Mesendoderm (in vitro differentiated cells): ENCODE results near the gene PAH.
A peak's percentile ranks its signal among the peaks of the same experiment; 100 is the strongest.

Source experiments
- DNase-seq: peaks from one replicate; pipeline ENCODE4 v3.0.0; 2013
- H2AK5ac ChIP-seq: 2 replicates; pipeline ENCODE4 v1.6.1; 2013; ENCODE audit warnings: low read length, inconsistent platforms
- H2BK120ac ChIP-seq: 2 replicates; pipeline ENCODE4 v1.6.1; 2013; ENCODE audit warnings: low read depth, mild to moderate bottlenecking, low read length, moderate library complexity, mixed read lengths
- H2BK15ac ChIP-seq: replicated peaks from 2 replicates; pipeline ENCODE4 v1.6.1; 2013; ENCODE audit warnings: low read depth, mild to moderate bottlenecking, moderate library complexity
- H2BK5ac ChIP-seq: 2 replicates; pipeline ENCODE4 v1.6.1; 2013; ENCODE audit warnings: low read length, inconsistent platforms
- H3K18ac ChIP-seq: 2 replicates; pipeline ENCODE4 v1.6.1; 2013; ENCODE audit warnings: mild to moderate bottlenecking, low read length, mixed read lengths
- H3K23ac ChIP-seq: one replicate; pipeline ENCODE4 v1.6.1; 2013; ENCODE audit warnings: low read length
- H3K27ac ChIP-seq: 2 replicates; pipeline ENCODE4 v1.5.1; 2013; ENCODE audit warnings: low read depth, mild to moderate bottlenecking, inconsistent platforms, low read length, moderate library complexity
- H3K27me3 ChIP-seq: 2 replicates; pipeline ENCODE4 v1.6.1; 2013; ENCODE audit warnings: low read length, control low read depth, mild to moderate bottlenecking, inconsistent platforms; ENCODE audit not compliant: insufficient read depth, poor library complexity
- H3K36me3 ChIP-seq: 2 replicates; pipeline ENCODE4 v1.6.1; 2013; ENCODE audit warnings: low read length, inconsistent platforms; ENCODE audit not compliant: control insufficient read depth, insufficient read depth
- H3K4ac ChIP-seq: one replicate; pipeline ENCODE4 v1.6.1; 2013; ENCODE audit warnings: low read depth, mild to moderate bottlenecking, low read length, moderate library complexity
- H3K4me1 ChIP-seq: 2 replicates; pipeline ENCODE4 v1.6.1; 2013; ENCODE audit warnings: low read depth, low read length, inconsistent platforms; ENCODE audit not compliant: control insufficient read depth
- H3K4me2 ChIP-seq: 2 replicates; pipeline ENCODE4 v1.6.1; 2013; ENCODE audit warnings: low read length
- H3K4me3 ChIP-seq: 2 replicates; pipeline ENCODE4 v1.5.1; 2013; ENCODE audit warnings: mild to moderate bottlenecking, low read length
- H3K56ac ChIP-seq: one replicate; pipeline ENCODE4 v1.6.1; 2013; ENCODE audit warnings: low read length
- H3K79me1 ChIP-seq: 2 replicates; pipeline ENCODE4 v1.6.1; 2013; ENCODE audit warnings: low read length, inconsistent platforms
- H3K79me2 ChIP-seq: 2 replicates; pipeline ENCODE4 v1.6.1; 2013; ENCODE audit warnings: mild to moderate bottlenecking, low read length; ENCODE audit not compliant: control insufficient read depth, insufficient read depth
- H3K9ac ChIP-seq: 2 replicates; pipeline ENCODE4 v1.6.1; 2013; ENCODE audit warnings: low read length, inconsistent platforms
- H4K5ac ChIP-seq: one replicate; pipeline ENCODE4 v1.6.1; 2013; ENCODE audit warnings: low read length
- H4K8ac ChIP-seq: one replicate; pipeline ENCODE4 v1.6.1; 2013; ENCODE audit warnings: low read depth, mild to moderate bottlenecking, control low read depth, low read length, moderate library complexity
- WGBS: extraction: QIAGEN DNeasy Blood & Tissue Kit; methylation state at CpG from one replicate; pipeline ENCODE4 v1.1.7; 2013; ENCODE audit warnings: low lambda C conversion rate, missing lambda C conversion rate; ENCODE audit not compliant: insufficient coverage; ENCODE audit errors: extremely low coverage; 5-methylcytosine and 5-hydroxymethylcytosine counted together

The PAH gene

DNA sequence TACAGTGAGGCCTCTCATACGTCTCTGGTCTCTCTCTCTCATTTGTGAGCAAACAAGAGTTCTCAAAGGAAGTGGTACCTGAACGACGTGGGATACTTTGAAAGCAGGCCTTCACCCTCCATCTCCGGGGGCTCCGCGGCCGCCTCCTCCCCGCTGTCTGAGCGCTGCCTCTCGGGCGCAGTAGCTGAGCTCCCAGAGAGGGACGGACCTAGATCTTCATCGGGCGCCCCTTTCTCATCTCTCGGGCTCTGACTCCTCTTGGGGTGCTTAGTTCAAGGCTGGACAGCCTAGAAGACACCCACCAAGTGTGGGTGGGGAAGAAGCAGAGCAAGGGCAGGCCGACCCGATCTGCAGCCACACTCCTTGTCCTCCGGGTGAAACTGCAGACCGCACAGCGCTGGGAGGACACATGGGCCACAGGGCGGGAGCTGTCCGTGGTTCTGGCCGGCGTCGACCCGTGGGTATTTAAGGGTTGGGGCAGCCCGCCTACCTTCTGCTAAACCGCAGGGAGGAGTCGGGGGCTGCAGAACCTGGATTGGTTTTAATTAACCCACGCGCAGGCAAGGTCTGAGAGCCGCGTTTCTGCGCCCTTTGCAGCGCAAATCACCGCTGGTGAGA lies 92.7 kb downstream of the PAH start:
- Histone ChIP-seq H3K27me3 (peaks cover 11% of the 10 kb centered on the region), H3K4me3 (no peak overlapping the region)
- WGBS, result no CpG with 5 or more reads among the region's 36 CpGs

DNA sequence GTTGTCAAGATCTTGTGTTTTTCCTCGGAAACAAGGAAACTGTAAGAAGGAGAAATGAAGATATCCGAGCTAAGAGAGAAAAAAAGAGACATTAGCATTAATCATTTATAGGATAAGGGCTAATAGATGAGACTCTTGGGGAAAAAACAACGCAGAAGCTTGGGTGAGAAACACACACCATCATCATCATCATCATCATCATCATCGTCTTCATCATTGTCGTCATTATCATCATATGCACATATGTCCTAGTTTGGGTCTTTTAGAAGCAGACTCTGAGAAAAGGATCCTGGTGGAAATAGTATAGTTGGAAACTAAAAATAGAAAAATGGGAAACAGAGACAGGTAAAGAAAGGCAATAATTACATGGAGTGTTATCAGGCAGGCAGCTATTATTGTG lies 95.9 kb downstream of the PAH start:
- no peak overlapping the region for H3K4me3 ChIP-seq
- H3K18ac ChIP-seq, result no peak overlapping the region
- no peaks in the 10 kb centered on the region for H3K36me3 ChIP-seq
- H4K5ac ChIP-seq, result no peak overlapping the region
- no CpG with 5 or more reads among the region's 5 CpGs for WGBS
- H3K27ac ChIP-seq, result no peak overlapping the region
- no peak overlapping the region for H3K56ac ChIP-seq
- no peak overlapping the region for H3K4me2 ChIP-seq
- H3K4ac ChIP-seq, result no peak overlapping the region
- no peak overlapping the region for H3K9ac ChIP-seq
- H2BK5ac ChIP-seq, result no peak overlapping the region
- no peaks in the 10 kb centered on the region for H3K4me1 ChIP-seq
- H3K23ac ChIP-seq, result no peak overlapping the region
- no peaks in the 10 kb centered on the region for H3K79me2 ChIP-seq
- no peak for DNase-seq
- H3K79me1 ChIP-seq, result no peaks in the 10 kb centered on the region
- H4K8ac ChIP-seq, result no peak overlapping the region
- no peak overlapping the region for H2BK15ac ChIP-seq
- H2AK5ac ChIP-seq, result no peak overlapping the region
- H2BK120ac ChIP-seq, result no peak overlapping the region
- peaks cover 11% of the 10 kb centered on the region for H3K27me3 ChIP-seq

More for the DNA sequence above, 92.7 kb downstream of the PAH start:
- Histone ChIP-seq H3K4ac (no peak overlapping the region), H3K4me1 (no peaks in the 10 kb centered on the region), H2BK120ac (no peak overlapping the region), H3K18ac (no peak overlapping the region), H3K27ac (no peak overlapping the region), H3K4me2 (peak overlapping the region; percentile 38), H2AK5ac (no peak overlapping the region), H4K8ac (no peak overlapping the region), H3K79me2 (no peaks in the 10 kb centered on the region), H2BK15ac (no peak overlapping the region), H3K79me1 (no peaks in the 10 kb centered on the region), H2BK5ac (no peak overlapping the region), H3K23ac (no peak overlapping the region), H3K56ac (no peak overlapping the region), H3K36me3 (no peaks in the 10 kb centered on the region), H3K9ac (no peak overlapping the region), H4K5ac (no peak overlapping the region)
- peak; percentile 89 for DNase-seq

DNA sequence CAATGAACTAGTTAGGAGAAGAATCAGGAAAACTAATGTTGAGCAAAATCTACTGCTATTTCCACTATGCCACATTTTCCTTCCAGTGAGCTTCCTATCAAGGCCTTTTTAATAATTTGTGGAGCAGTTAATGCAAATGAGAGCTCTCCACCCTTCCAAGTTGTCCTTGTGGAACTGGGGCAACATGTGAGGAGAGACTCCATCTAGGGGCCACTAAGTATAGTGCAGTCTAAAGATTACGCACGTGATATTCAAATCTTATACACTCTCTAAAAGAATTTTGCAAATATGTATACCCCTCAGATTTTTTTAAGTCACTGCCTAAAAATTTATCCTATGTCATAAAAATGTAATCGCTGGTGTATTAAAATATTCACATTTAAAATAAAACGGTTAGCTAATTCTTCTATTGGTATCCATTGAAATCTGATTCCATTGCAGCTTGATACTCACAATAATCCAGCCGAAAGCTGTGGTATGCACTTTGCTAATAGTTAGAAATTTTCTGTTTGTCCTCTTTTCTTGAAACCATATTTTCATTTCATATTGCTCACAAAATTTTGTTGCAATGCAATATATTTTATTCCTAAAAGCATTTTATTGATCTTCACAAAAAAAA lies 100.1 kb downstream of the PAH start:
- H2BK15ac ChIP-seq, result no peak overlapping the region

GRCh38 chr12:102814691-102815367 lies 102.2 kb downstream of the PAH start:
- Histone ChIP-seq H3K27ac (no peak overlapping the region), H3K4ac (no peak overlapping the region), H3K4me3 (no peak overlapping the region), H3K23ac (no peak overlapping the region), H2BK5ac (no peak overlapping the region), H3K56ac (no peak overlapping the region), H3K36me3 (no peaks in the 10 kb centered on the region), H4K8ac (no peak overlapping the region), H2BK15ac (no peak overlapping the region), H3K79me2 (no peaks in the 10 kb centered on the region), H3K27me3 (no peaks in the 10 kb centered on the region), H3K18ac (no peak overlapping the region), H4K5ac (no peak overlapping the region), H2AK5ac (no peak overlapping the region), H3K4me2 (no peak overlapping the region), H2BK120ac (no peak overlapping the region), H3K79me1 (no peaks in the 10 kb centered on the region), H3K9ac (no peak overlapping the region), H3K4me1 (no peaks in the 10 kb centered on the region)
- no CpG with 5 or more reads among the region's 2 CpGs for WGBS
- DNase-seq, result no peak

More for the DNA sequence above, 100.1 kb downstream of the PAH start:
- Histone ChIP-seq H3K18ac (no peak overlapping the region), H3K56ac (no peak overlapping the region), H3K36me3 (no peaks in the 10 kb centered on the region), H3K27me3 (no peaks in the 10 kb centered on the region), H3K79me1 (no peaks in the 10 kb centered on the region), H2AK5ac (no peak overlapping the region), H2BK5ac (no peak overlapping the region), H3K23ac (no peak overlapping the region), H3K4me1 (no peaks in the 10 kb centered on the region), H3K27ac (no peak overlapping the region), H3K79me2 (no peaks in the 10 kb centered on the region), H3K4me3 (no peak overlapping the region), H4K8ac (no peak overlapping the region), H3K4ac (no peak overlapping the region), H3K4me2 (no peak overlapping the region), H3K9ac (no peak overlapping the region), H2BK120ac (no peak overlapping the region), H4K5ac (no peak overlapping the region)
- DNase-seq, result peak; percentile 46
- no CpG with 5 or more reads among the region's 5 CpGs for WGBS

DNA sequence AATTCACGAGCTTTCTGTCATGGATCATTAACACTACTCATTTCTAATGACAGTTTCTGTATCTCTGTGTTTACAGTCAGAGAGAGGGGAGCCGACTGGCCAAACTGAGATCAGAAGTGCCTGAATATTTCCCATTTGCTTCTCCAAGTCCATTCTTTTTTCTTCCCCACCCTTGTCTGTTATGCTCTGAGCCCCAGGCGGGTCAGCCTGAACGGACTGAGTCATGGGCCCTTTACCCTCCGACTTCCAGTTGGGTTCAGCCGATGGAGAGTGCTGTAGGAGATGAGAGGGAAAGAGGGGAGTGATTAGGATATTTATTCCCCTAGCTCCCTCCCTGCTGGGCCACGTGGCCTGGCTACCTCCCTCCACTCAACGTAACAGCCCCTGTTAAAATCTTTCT lies 104.7 kb downstream of the PAH start:
- no peaks in the 10 kb centered on the region for H3K36me3 ChIP-seq
- H3K27me3 ChIP-seq, result no peaks in the 10 kb centered on the region
- H3K23ac ChIP-seq, result no peak overlapping the region
- H3K4me3 ChIP-seq, result no peak overlapping the region
- no peak overlapping the region for H2BK15ac ChIP-seq
- no peak overlapping the region for H2BK120ac ChIP-seq
- no peak overlapping the region for H3K27ac ChIP-seq
- WGBS, result no CpG with 5 or more reads among the region's 8 CpGs
- H3K79me2 ChIP-seq, result no peaks in the 10 kb centered on the region
- H2BK5ac ChIP-seq, result no peak overlapping the region
- H3K4ac ChIP-seq, result no peak overlapping the region
- no peak overlapping the region for H3K4me2 ChIP-seq
- no peak overlapping the region for H4K8ac ChIP-seq
- no peak for DNase-seq
- no peaks in the 10 kb centered on the region for H3K79me1 ChIP-seq
- H2AK5ac ChIP-seq, result no peak overlapping the region
- no peak overlapping the region for H3K18ac ChIP-seq
- H3K4me1 ChIP-seq, result no peaks in the 10 kb centered on the region
- H4K5ac ChIP-seq, result no peak overlapping the region
- H3K9ac ChIP-seq, result no peak overlapping the region
- H3K56ac ChIP-seq, result no peak overlapping the region
